Dermis blood vessel endothelial cell (primary cell): ENCODE data around the gene RASL10B. TPM values are rescaled to one million over a fixed set of nuclear protein-coding genes. Genes with fewer than 3 reads are reported as not detected.

Experiments
- DNase-seq: peaks from one replicate; pipeline ENCODE4 v3.0.0; 2010
- total RNA-seq: library from RNA; depleted of rRNA; stranded (reverse); fragments of >200 nt; gene quantifications from 2 replicates; pipeline ENCODE4 v1.2.3, GENCODE V29; 2014

RASL10B gene
- total RNA-seq, 1 donor from 2014 or later = under 0.01 TPM

GRCh38 chr17:35766489-35766877 is 35.0 kb downstream of the RASL10B start:
- DNase-seq = no peak

DNA sequence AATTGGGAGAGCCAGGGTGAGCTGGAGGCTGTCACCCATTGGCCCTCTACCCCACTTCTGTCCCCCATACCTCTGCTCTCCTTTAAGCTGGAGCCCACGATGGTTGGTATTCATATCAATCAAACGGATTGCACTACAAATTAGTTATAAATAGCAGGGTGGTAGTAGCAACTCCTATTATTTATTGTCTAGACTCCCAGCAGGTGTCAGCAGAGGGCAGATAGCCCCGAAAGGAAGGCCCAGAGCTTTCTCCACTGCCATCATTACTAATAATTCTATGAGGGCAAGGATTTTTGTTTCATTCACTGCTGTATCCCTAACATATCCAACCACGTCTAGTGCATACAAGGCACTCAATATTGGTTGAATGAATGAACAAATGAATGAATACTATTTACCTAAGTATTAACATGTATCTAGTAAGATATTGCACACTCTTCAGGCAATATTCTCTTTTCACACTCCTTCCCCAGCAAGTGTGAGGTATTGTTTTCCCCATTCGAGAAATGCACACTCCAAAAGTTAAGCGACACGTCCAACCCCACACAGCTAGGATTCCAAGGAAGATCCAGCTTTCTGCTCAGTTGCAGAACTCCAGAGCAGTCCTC is 35.6 kb downstream of the RASL10B start:
- DNase-seq = peak; percentile 74

- DNase-seq = no peak
Observed at GRCh38 chr17:35768797-35769196, 37.4 kb downstream of the RASL10B start.

- no peak for DNase-seq
Observed at GRCh38 chr17:35769895-35770486, 38.6 kb downstream of the RASL10B start.

GRCh38 chr17:35773129-35773528 is 41.7 kb downstream of the RASL10B start:
- DNase-seq = no peak

DNA sequence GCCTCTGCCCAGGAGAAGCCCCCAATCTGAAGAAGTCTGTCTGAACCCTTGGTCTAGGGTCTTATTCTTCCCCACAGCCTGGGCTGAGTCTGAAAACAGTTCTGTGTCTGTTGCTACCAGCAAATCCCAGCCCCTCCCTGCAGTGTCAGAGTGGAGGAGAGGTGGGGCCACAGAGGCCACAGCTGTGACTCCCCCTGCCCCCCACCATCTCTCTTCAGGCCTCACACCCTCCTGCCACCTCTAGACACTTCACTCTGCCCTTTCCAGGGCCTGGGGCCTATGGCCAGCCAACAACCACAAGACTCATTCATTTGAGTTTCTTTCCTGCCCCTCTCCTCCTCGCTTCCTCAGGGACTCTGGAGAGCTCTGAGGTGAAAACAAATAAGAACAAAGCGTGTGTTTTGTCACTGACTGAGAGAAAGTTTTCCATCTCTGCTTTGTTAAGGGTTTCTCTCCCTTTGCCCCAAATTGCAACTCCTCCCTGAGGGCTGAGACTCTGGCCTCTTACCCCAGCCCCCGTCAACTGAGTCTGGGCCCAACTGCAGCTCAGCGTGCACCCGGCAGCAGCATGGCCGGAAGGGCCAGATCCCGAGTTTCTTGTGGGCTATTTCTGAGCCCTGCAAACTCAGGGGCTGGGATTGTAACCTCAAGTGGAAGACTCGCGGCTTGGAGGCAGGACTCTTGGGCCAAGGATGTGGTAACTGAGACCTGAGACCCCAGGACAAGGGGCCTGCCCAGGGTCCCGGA is 42.4 kb downstream of the RASL10B start:
- DNase-seq = no peak

- no peak for DNase-seq
Observed at GRCh38 chr17:35774499-35774898, 43.1 kb downstream of the RASL10B start.

DNA sequence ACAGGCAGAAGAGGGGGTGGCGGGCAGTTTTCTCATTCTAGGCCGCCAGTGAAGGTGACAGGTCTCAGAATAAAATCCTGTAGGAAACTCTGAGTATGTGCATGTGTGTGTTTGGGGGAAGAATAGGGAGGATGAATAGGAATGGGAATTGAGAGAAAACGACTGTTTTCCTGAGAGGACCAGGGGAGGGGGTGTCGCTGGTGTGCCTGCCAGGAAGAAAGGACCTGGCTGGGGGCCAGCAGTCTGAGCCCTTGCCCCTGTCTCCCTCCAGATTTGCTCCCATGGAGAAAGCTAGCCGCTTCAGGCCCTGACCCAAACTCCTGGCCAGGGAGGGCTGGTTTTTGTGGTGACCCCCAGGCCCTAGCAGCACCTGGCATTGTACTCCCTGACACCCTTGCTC is 43.6 kb downstream of the RASL10B start:
- no peak for DNase-seq

GRCh38 chr17:35775583-35775982 is 44.1 kb downstream of the RASL10B start:
- no peak for DNase-seq

GRCh38 chr17:35778641-35779196 is 47.3 kb downstream of the RASL10B start:
- no peak for DNase-seq

- DNase-seq = no peak
Observed at GRCh38 chr17:35780950-35781349, 49.5 kb downstream of the RASL10B start.

GRCh38 chr17:35784895-35785294 is 53.5 kb downstream of the RASL10B start:
- no peak for DNase-seq

GRCh38 chr17:35786941-35787432 is 55.5 kb downstream of the RASL10B start:
- no peak for DNase-seq

DNA sequence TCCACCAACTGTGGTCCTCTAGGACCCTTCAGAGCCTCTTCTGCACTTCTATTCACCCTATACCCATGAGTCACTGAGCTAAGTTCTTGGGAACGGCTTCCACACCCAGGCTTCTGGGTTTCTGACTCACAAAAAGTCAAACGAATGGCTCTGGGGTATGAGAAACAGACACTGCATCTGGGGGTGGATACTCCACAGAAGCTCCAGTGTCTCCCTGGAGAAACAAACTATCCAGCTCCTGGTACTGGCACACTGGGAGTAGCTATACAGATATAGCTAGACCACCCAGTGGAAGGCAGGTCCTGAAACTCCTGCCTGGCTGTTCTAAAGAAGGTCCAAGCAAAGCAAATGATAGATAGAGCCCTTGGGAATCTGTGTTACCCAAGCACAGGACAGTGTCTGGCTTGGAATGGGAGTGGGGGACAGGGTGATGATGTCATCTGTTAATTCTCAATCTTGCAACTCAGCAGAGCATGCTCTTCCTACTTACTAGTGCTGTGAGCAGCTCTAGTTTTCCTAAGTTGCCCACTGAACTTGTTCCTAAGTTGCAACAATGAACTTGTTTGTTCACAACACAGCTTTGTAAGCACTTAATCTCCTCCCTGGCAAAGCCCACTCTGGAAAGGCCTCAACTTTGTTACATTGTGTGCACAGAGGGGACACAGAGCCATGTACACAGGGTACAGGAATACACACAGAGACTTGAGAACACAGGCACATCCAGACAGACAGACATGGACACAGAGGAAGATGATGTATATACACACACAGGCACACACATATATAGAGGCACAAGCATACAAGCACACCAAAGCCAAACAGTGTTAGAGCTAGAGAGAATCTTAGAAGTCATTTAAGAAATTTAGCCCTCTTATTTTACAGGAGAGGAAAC is 57.3 kb downstream of the RASL10B start:
- no peak for DNase-seq

GRCh38 chr17:35790841-35791240 is 59.4 kb downstream of the RASL10B start:
- no peak for DNase-seq

- DNase-seq = no peak
Observed at GRCh38 chr17:35791681-35792350, 60.4 kb downstream of the RASL10B start.

Other genes starting within 250 kb of the RASL10B start
- gene SLFN12L, start 194.0 kb upstream of the RASL10B start, total RNA-seq = under 0.01 and 0.05 TPM in 2 replicates
- not detected in 2 replicates for gene SLFN14, start 170.8 kb upstream of the RASL10B start, total RNA-seq
- 3.7 and 3.9 TPM in 2 replicates for gene PEX12, start 153.1 kb upstream of the RASL10B start, total RNA-seq
- gene AP2B1, start 144.3 kb upstream of the RASL10B start, total RNA-seq = 110 and 203 TPM in 2 replicates
- 0.05 and 0.17 TPM in 2 replicates for gene GAS2L2, start 21.6 kb downstream of the RASL10B start, total RNA-seq
- gene C17orf50, start 29.2 kb downstream of the RASL10B start, total RNA-seq = not detected in 2 replicates
- gene MMP28, start 64.0 kb downstream of the RASL10B start, total RNA-seq = 14.1 and 38.1 TPM in 2 replicates
- gene TAF15, start 77.8 kb downstream of the RASL10B start, total RNA-seq = 68.1 and 115 TPM in 2 replicates
- gene HEATR9, start 137.3 kb downstream of the RASL10B start, total RNA-seq = not detected in 2 replicates
- 0.17 TPM in 1 of 2 replicates, not detected in the other for gene CCL5, start 148.7 kb downstream of the RASL10B start, total RNA-seq
- 0.47 and 1.0 TPM in 2 replicates for gene RDM1, start 199.1 kb downstream of the RASL10B start, total RNA-seq
- not detected in 2 replicates for gene LYZL6, start 212.1 kb downstream of the RASL10B start, total RNA-seq
- gene CCL16, start 249.9 kb downstream of the RASL10B start, total RNA-seq = 0.37 and 0.68 TPM in 2 replicates